SU-DHL-6 (cell line): ENCODE results near the gene MANEAL.

Experiments
- H2AFZ ChIP-seq: fragments of 200-600 bp; sonication (generic); 2 replicates; pipeline ENCODE4 v1.6.1; 2014; ENCODE audit warnings: low read depth, mild to moderate bottlenecking, moderate library complexity, mixed read lengths, antibody characterized with exemption, low read length; ENCODE audit not compliant: severe bottlenecking
- H3F3A ChIP-seq: fragments of 200-600 bp; shearing (Covaris generic); 2 replicates; pipeline ENCODE4 v1.6.0; 2016; ENCODE audit warnings: antibody characterized with exemption, mild to moderate bottlenecking; ENCODE audit not compliant: insufficient read depth
- H3K27ac ChIP-seq: fragments of 200-600 bp; sonication (generic); 2 replicates; pipeline ENCODE4 v1.5.1; 2016; ENCODE audit warnings: low read depth, mild to moderate bottlenecking, low read length, moderate library complexity, mixed read lengths
- H3K27me3 ChIP-seq: fragments of 200-600 bp; sonication (generic), shearing (Covaris generic); 2 replicates; pipeline ENCODE4 v1.6.0; 2014; ENCODE audit warnings: mild to moderate bottlenecking, low read length
- H3K36me3 ChIP-seq: fragments of 200-600 bp; sonication (generic); 2 replicates; pipeline ENCODE4 v1.6.1; 2014; ENCODE audit warnings: mild to moderate bottlenecking, low read length, mixed read lengths
- H3K4me2 ChIP-seq: fragments of 300-600, 200-600 bp; shearing (Covaris generic), sonication (generic); 2 replicates; pipeline ENCODE4 v1.6.0; 2014; ENCODE audit warnings: low read length, low read depth, mild to moderate bottlenecking; ENCODE audit not compliant: poor library complexity, severe bottlenecking
- H3K4me3 ChIP-seq: fragments of 200-600 bp; sonication (generic); 2 replicates; pipeline ENCODE4 v1.5.1; 2014; ENCODE audit warnings: antibody characterized with exemption, low read length, mild to moderate bottlenecking, mixed read lengths; ENCODE audit not compliant: insufficient read depth, poor library complexity, severe bottlenecking
- H3K79me2 ChIP-seq: fragments of 200-600 bp; sonication (generic); 2 replicates; pipeline ENCODE4 v1.6.1; 2014; ENCODE audit warnings: mild to moderate bottlenecking, low read length, moderate library complexity; ENCODE audit not compliant: insufficient read depth
- H3K9ac ChIP-seq: fragments of 200-600 bp; sonication (generic); 2 replicates; pipeline ENCODE4 v1.7.0; 2014; ENCODE audit warnings: mild to moderate bottlenecking, low read length
- H3K9me2 ChIP-seq: fragments of 200-600 bp; sonication (generic); replicated peaks from 2 replicates; pipeline ENCODE4 v1.6.1; 2014; ENCODE audit warnings: low read length; ENCODE audit not compliant: insufficient read depth
- H3K9me3 ChIP-seq: fragments of 200-600 bp; sonication (generic); 2 replicates; pipeline ENCODE4 v1.6.1; 2014; ENCODE audit warnings: low read length, mixed read lengths; ENCODE audit not compliant: insufficient read depth
- H4K20me1 ChIP-seq: fragments of 200-600 bp; sonication (generic); 2 replicates; pipeline ENCODE4 v1.6.1; 2014; ENCODE audit warnings: low read depth, mild to moderate bottlenecking, antibody characterized with exemption, low read length, moderate library complexity, mixed read lengths
- EZH2phosphoT487 ChIP-seq: fragments of 200-600 bp; sonication (generic), shearing (Covaris generic); conservative IDR thresholded peaks from 2 replicates; pipeline ENCODE4 v1.6.1; 2018; ENCODE audit warnings: mild to moderate bottlenecking, antibody characterized with exemption, low read length, moderate library complexity, mixed read lengths
- TF ChIP-seq, protein P1 (sequence below): fragments of 200-600 bp; sonication (generic); IDR thresholded peaks from one replicate; pipeline ENCODE4 v1.5.1; 2017; ENCODE audit warnings: antibody characterized with exemption, mild to moderate bottlenecking, low read length, moderate library complexity; ENCODE audit not compliant: insufficient read depth, poor library complexity, severe bottlenecking

MANEAL gene

DNA sequence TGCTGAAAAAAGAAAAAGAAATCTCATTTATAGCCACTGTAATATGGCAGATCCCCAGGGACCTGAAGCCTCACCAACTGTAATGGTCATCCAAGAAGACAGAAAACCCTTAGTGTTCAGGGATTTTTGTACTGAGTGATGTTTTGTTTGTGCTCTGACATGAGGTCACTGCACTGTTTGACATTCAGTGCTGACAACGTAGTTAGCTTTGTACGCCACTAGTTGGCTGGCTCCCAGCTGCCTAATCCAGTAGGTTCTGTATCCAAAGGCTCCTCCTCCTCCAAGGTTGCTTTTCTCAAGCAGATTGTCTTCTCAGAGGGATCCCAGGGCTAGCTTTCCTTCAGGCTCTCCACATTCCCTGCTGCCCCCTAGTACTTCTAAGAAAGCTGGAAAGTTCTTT lies 23.8 kb downstream of the MANEAL start:
- H4K20me1 ChIP-seq, result no peaks in the 10 kb centered on the region
- no peaks in the 10 kb centered on the region for H3K9me2 ChIP-seq
- H2AFZ ChIP-seq, result no peak overlapping the region
- H3K27ac ChIP-seq, result no peak overlapping the region
- H3K4me3 ChIP-seq, result no peak overlapping the region
- no peaks in the 10 kb centered on the region for H3K79me2 ChIP-seq
- no peak overlapping the region for H3K9ac ChIP-seq
- no peaks in the 10 kb centered on the region for H3K36me3 ChIP-seq
- H3F3A ChIP-seq, result no peaks in the 10 kb centered on the region
- H3K27me3 ChIP-seq, result no peaks in the 10 kb centered on the region
- H3K4me2 ChIP-seq, result no peak overlapping the region
- H3K9me3 ChIP-seq, result no peaks in the 10 kb centered on the region
- TF ChIP-seq, protein P1, sequence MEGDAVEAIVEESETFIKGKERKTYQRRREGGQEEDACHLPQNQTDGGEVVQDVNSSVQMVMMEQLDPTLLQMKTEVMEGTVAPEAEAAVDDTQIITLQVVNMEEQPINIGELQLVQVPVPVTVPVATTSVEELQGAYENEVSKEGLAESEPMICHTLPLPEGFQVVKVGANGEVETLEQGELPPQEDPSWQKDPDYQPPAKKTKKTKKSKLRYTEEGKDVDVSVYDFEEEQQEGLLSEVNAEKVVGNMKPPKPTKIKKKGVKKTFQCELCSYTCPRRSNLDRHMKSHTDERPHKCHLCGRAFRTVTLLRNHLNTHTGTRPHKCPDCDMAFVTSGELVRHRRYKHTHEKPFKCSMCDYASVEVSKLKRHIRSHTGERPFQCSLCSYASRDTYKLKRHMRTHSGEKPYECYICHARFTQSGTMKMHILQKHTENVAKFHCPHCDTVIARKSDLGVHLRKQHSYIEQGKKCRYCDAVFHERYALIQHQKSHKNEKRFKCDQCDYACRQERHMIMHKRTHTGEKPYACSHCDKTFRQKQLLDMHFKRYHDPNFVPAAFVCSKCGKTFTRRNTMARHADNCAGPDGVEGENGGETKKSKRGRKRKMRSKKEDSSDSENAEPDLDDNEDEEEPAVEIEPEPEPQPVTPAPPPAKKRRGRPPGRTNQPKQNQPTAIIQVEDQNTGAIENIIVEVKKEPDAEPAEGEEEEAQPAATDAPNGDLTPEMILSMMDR, result no peak

DNA sequence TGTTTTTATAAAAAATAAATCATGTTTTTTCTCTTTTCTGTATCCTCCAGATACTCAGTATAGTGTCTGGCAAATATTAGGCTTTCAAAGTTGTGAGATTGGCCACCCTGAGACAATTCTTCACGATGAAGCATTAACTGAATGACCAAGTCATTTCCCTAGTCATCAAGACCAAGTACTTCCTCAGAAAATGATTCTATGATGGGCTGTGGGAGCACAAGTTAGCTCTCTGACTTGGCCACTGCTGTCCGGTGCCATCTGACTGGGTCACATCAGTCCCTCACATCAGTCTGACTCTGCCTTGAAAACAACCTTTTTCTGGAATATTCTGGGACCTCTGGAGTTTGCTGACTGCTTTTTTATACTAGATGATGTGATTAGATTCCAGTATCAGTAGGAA lies 27.8 kb downstream of the MANEAL start:
- TF ChIP-seq, protein P1, result no peak
- no peak for TF ChIP-seq EZH2phosphoT487
- no peaks in the 10 kb centered on the region for H3K9me2 ChIP-seq
- no peaks in the 10 kb centered on the region for H3K36me3 ChIP-seq
- H3K79me2 ChIP-seq, result no peaks in the 10 kb centered on the region
- H2AFZ ChIP-seq, result no peak overlapping the region
- 0 out of 2 replicates have a peak, but pooled peaks cover 3% of the 10 kb centered on the region for H3F3A ChIP-seq
- no peak overlapping the region for H3K4me2 ChIP-seq
- H3K9ac ChIP-seq, result no peak overlapping the region
- no peaks in the 10 kb centered on the region for H4K20me1 ChIP-seq
- H3K27me3 ChIP-seq, result no peaks in the 10 kb centered on the region
- no peak overlapping the region for H3K4me3 ChIP-seq
- no peaks in the 10 kb centered on the region for H3K9me3 ChIP-seq
- H3K27ac ChIP-seq, result no peak overlapping the region

DNA sequence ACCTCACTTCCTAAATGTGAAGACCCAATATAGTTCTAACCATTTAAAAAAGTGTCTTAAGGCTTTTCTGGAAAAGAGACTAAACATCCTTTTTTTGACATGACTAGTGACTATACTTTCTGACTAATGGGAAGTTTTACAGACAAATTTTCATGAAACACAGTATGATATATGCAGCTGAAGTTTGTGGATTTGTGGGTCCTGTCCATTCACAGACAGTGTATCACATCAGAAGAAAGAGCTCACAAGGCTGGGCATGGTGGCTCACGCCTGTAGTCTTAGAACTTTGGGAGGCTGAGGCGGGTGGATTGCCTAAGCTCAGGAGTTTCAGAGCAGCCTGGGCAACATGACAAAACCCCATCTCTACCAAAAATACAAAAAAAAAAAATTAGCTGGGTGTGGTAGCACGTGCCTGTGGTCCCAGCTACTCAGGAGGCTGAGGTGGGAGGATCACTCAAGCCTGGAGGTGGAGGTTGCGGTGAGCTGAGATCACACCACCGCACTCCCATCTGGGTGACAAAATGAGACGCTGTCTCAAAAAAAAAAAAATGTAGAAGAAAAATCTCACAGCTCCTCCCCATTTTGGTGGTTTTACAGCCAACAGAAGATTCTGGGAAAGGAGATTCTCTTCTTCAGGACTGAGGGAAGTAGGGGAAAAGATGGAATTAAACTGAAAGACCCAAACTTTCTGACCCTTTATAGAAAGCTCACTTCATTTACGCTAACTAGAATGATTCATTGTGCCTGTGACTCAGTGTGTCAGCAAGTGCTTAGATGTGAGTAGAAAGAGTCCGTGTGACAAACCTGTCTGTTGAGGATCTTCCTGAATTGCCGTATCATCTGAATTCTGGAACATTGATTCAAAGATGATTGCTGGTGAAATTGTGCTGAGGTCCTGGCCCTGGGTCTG lies 29.5 kb downstream of the MANEAL start:
- Histone ChIP-seq H3K27me3 (no peaks in the 10 kb centered on the region), H4K20me1 (no peaks in the 10 kb centered on the region), H3K9ac (no peak overlapping the region), H3K79me2 (no peaks in the 10 kb centered on the region), H3K9me2 (no peaks in the 10 kb centered on the region), H3K36me3 (no peaks in the 10 kb centered on the region), H3F3A (0 out of 2 replicates have a peak, but pooled peaks cover 3% of the 10 kb centered on the region), H3K27ac (no peak overlapping the region), H3K4me2 (no peak overlapping the region), H2AFZ (no peak overlapping the region), H3K9me3 (no peaks in the 10 kb centered on the region), H3K4me3 (no peak overlapping the region)
- TF ChIP-seq, protein P1, result no peak
- no peak for TF ChIP-seq EZH2phosphoT487
